ENCODE measurements around the gene LDLRAD1.
"Not testable (repeated sequence)": the region's sequence is repeated elsewhere in the genome, so short reads cannot be mapped to it uniquely, and the experiment has no call there.

LDLRAD1 gene

GRCh38 chr1:53992085-53992874 is 25.7 kb downstream of the LDLRAD1 start:
- DNase-seq: no peak

GRCh38 chr1:53987880-53988279 is 30.1 kb downstream of the LDLRAD1 start:
- DNase-seq: no peak

- DNase-seq: no peak
These were observed 31.5 kb downstream of the LDLRAD1 start for GRCh38 chr1:53986458-53986857.

GRCh38 chr1:53984726-53985125 is 33.3 kb downstream of the LDLRAD1 start:
- DNase-seq: no peak

GRCh38 chr1:53982763-53983104 is 35.3 kb downstream of the LDLRAD1 start:
- DNase-seq: no peak

GRCh38 chr1:53982034-53982762 is 35.8 kb downstream of the LDLRAD1 start:
- DNase-seq: no peak

- DNase-seq: no peak
These were observed 36.8 kb downstream of the LDLRAD1 start for GRCh38 chr1:53981220-53981619.

GRCh38 chr1:53979712-53980450 is 38.1 kb downstream of the LDLRAD1 start:
- no peak for DNase-seq

GRCh38 chr1:53975861-53976260 is 42.1 kb downstream of the LDLRAD1 start:
- DNase-seq: no peak

- DNase-seq: no peak
These were observed 46.3 kb downstream of the LDLRAD1 start for GRCh38 chr1:53971718-53972117.

- not testable (repeated sequence) for DNase-seq
These were observed 48.7 kb downstream of the LDLRAD1 start for GRCh38 chr1:53969323-53969722.

GRCh38 chr1:53968125-53968513 is 49.9 kb downstream of the LDLRAD1 start:
- no peak for DNase-seq

- no peak for DNase-seq
These were observed 50.4 kb downstream of the LDLRAD1 start for GRCh38 chr1:53967409-53968124.

GRCh38 chr1:53966794-53967193 is 51.2 kb downstream of the LDLRAD1 start:
- DNase-seq: no peak

- no peak for DNase-seq
These were observed 53.9 kb downstream of the LDLRAD1 start for GRCh38 chr1:53964109-53964508.

GRCh38 chr1:53963460-53963859 is 54.5 kb downstream of the LDLRAD1 start:
- DNase-seq: no peak

- DNase-seq: no peak
These were observed 55.6 kb downstream of the LDLRAD1 start for GRCh38 chr1:53962395-53962794.

- DNase-seq: no peak
These were observed 58.2 kb downstream of the LDLRAD1 start for GRCh38 chr1:53959664-53960250.

Measured in stimulated activated CD4-positive, alpha-beta T cell treated with anti-CD3 and anti-CD28 coated beads, Interleukin-2, amount 100 ng/mL, for 48 hours (primary cell).